Measurements from ENCODE around the gene PRR23A. TPM values are rescaled to one million over a fixed set of nuclear protein-coding genes. Genes with fewer than 3 reads are reported as not detected.
A peak's percentile ranks its signal among the peaks of the same experiment; 100 is the strongest.
"Not testable (repeated sequence)": the region's sequence is repeated elsewhere in the genome, so short reads cannot be mapped to it uniquely, and the experiment has no call there.

PRR23A gene
- total RNA-seq (not detected), polyA plus RNA-seq (not detected), total RNA-seq (0 to 0.09 (median 0) reads per million in 6 experiments)

DNA sequence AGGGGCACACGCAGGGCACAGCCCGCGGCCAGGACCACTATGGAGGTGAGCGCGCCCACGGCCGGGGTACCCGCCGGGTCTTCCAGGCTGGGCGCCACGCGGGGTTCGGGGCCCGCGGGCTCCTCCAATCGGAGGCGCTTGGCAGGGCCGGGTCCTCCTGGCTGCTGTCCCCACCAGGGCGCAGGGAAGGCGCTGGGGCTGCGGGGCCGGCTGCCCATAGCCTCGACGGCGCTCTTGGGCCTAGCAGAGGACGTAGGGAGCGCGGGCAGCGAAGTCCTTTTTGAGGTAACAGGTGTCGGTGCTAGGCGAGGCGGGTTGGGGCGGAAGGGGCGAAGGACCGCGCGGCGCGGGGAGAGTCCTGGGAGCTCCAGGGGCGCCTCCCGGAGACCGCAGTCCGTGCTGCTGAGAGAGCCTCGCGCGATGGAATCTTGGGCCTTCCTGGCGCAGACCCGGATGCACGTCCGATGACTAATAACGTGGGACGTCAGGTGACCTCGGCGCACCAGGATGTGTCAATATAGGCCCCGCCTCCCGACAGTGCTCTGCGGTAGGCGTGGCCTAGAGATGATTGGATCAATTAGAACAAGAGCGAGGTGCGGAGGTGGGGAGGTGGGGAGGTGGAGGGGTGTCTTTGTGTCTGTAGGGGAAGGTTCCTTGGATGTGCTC is at the start of gene PRR23A:
Gene PRR23A, minus strand, starts transcription at position 218 of the 666 bp plus-strand sequence. Its CDS starts 0 bp downstream, at position 218.
- POLR2A ChIA-PET, result no interaction called here
- ATAC-seq (no peak), DNase-seq (no peak)
- no peak within 1 kb of the TSS for H3K4me3 Mint-ChIP-seq
- H3K4me1 Mint-ChIP-seq, result no peaks in the 10 kb centered on the region
- peaks cover 2 to 15% (median 9%) of the 10 kb centered on the region in 5 donors for H3K27me3 Mint-ChIP-seq
- peaks cover 0 to 31% (median 2%) of the 10 kb centered on the region in 3 donors for H3K36me3 Mint-ChIP-seq
- peaks cover 0 to 61% (median 26%) of the 10 kb centered on the region in 9 donors for H3K9me3 Mint-ChIP-seq
- H3K27ac Mint-ChIP-seq, result peak within 1 kb of the TSS in 1 of 10 donors; percentile 49

DNA sequence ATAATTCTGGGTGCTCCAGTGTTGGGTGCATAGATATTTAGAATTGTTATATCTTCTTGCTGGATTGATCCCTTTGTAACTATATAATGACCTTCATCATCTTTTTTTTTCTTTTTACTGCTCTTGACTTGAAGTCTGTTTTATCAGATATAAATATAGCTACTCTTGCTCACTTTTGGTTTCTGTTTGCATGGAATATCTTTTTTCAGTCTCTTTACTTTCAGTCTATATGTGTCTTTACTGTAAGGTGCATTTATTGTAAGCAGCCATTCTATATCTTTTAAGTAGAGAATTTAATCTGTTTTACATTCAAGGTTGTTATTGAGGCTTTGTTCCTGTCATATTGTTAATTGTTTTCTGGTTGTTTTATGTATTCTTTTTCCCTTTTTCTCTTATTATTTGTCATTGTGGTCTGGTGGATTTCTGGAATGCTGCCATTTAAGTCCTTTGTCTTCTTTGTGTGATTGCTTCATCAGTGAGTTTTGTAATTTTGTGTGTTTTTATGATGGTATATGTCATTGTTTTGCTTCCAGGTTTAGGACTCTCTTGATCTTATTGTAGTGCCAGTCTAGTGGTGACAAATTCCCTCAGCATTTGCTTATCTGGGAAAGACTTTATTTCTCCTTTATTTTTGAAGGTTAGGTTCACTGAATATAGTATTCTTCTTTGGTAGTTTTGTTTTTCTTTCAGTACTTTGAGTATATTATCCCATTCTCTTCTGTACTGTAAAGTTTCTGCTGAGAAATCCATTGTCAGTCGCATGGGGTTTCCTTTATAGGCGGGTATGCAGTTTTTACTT is 46.9 kb upstream of the PRR23A start:
- peaks cover 0 to 6% (median 0%) of the 10 kb centered on the region in 5 donors for H3K27me3 Mint-ChIP-seq
- H3K4me3 Mint-ChIP-seq, result no peak overlapping the region
- no peaks in the 10 kb centered on the region for H3K4me1 Mint-ChIP-seq
- DNase-seq (no peak), ATAC-seq (no peak)
- no peak overlapping the region for H3K27ac Mint-ChIP-seq
- peaks cover 0 to 19% (median 3%) of the 10 kb centered on the region in 3 donors for H3K36me3 Mint-ChIP-seq
- POLR2A ChIA-PET, result no interaction called here
- H3K9me3 Mint-ChIP-seq, result peaks cover 20 to 49% (median 37%) of the 10 kb centered on the region in 9 donors

DNA sequence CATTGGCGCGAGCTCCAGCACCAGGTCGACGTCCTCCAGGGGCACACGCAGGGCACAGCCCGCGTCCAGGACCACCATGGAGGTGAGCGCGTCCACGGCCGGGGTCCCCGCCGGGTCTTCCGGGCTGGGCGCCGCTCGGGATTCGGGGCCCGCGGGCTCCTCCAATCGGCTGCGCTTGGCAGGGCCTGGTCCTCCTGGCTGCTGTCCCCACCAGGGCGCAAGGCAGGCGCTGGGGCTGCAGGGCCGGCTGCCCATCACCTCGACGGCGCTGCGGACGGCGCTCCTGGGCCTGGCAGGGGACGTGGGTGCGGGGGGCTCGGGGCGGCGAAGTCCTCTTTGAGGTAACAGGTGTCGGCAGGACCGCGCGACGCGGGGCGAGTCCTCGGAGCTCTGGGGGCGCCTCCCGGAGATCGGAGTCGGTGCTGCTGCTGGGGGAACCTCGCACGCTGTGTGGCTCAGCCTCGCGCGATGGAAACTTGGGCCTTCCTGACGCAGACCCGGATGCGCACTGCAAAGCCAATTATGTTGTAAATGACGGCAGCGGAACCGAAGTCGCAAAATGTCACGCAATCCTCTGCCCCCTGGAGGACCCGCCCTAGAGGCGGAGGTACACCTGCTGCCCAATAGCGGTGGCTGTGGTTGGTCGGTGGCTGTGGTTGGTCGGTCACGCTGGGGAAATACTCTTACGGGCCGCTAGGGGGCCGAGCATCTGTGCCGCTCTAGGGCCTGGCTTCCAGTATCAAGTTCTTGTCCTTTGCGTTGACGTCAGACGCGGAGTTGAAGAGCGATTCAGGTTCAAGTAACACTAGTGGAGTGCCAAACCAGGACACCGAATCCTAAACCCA is 38.5 kb upstream of the PRR23A start, which contains the start of gene PRR23C:
Gene PRR23C, minus strand, starts transcription at position 527 of the 845 bp plus-strand sequence. Its CDS starts 272 bp downstream, at position 255.
- peaks cover 0 to 21% (median 9%) of the 10 kb centered on the region in 9 donors for H3K9me3 Mint-ChIP-seq
- H3K27ac Mint-ChIP-seq, result no peak within 1 kb of the TSS
- no peak for DNase-seq
- no peaks in the 10 kb centered on the region for H3K4me1 Mint-ChIP-seq
- POLR2A ChIA-PET, result no interaction called here
- H3K36me3 Mint-ChIP-seq, result peaks cover 0 to 14% (median 0%) of the 10 kb centered on the region in 3 donors
- no peak for ATAC-seq
- H3K4me3 Mint-ChIP-seq, result no peak within 1 kb of the TSS
- H3K27me3 Mint-ChIP-seq, result peaks cover 0 to 30% (median 5%) of the 10 kb centered on the region in 5 donors

DNA sequence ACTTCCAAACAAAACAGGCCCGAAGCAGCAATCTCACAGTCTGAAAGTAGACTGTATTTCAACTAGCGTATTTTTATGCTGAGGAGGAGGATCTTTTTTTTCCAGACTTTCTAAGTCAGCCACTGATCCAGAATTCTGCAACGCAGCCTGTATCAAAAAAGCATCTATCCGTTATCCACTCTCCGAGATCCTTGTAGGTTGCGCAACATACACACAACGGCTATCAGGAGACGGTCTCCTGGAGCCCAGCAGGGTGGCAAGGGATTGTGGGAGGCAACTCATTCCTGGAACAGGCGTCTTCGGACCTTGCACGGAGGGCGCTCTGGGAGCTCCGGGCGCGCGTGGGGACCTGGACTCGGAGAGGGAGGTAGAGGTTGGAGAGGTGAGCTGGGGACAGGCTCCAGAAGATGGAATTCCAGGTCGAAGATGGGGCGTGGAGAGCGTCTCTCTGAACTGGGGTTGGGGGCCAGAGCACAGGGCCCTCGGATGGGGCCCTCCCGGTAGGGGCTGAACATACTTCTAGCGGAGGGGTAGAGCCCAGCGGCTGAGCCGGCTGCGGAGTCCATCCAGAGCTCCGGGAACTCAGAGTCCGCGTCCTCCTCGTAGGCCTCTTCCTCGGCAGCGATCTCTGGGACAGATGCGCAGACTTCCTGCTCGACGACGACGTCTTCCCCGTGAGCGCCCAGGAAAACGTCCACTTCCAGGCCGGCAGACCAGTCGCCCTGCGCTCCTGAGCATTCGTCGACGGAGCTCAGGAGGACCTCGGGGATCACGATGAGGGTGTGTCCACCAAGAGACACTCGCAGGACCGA is 37.7 kb upstream of the PRR23A start:
- no peaks in the 10 kb centered on the region for H3K4me1 Mint-ChIP-seq
- no peak overlapping the region for H3K4me3 Mint-ChIP-seq
- DNase-seq (no peak), ATAC-seq (no peak)
- POLR2A ChIA-PET, result no interaction called here
- peaks cover 0 to 21% (median 8%) of the 10 kb centered on the region in 9 donors for H3K9me3 Mint-ChIP-seq
- peaks cover 0 to 14% (median 0%) of the 10 kb centered on the region in 3 donors for H3K36me3 Mint-ChIP-seq
- H3K27ac Mint-ChIP-seq, result no peak overlapping the region
- peaks cover 0 to 36% (median 7%) of the 10 kb centered on the region in 5 donors for H3K27me3 Mint-ChIP-seq

DNA sequence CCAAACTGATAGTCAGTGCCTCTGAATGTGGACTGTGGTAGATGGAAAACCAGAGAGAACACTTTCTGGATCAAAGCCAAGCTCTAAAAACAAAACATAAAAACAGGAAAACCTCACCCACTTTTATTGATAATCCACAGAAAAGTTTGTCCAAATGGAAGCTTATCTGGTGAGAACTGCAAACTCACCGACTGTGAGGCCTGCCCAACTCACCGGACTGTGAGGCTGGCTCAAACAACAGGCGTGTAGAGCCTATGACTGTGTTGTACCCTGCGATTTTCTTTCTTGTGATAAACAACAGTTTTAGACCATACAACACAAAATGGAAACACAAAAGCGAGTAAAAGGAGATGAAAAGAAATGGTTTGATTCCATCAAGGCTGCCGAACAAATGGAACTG is 31.4 kb upstream of the PRR23A start:
- ATAC-seq (no peak), DNase-seq (no peak)
- peaks cover 3 to 57% (median 6%) of the 10 kb centered on the region in 5 donors for H3K27me3 Mint-ChIP-seq
- H3K4me1 Mint-ChIP-seq, result no peaks in the 10 kb centered on the region
- H3K27ac Mint-ChIP-seq, result no peak overlapping the region
- no peak overlapping the region for H3K4me3 Mint-ChIP-seq
- POLR2A ChIA-PET, result no interaction called here
- no peaks in the 10 kb centered on the region for H3K36me3 Mint-ChIP-seq
- H3K9me3 Mint-ChIP-seq, result peaks cover 0 to 7% (median 2%) of the 10 kb centered on the region in 9 donors

DNA sequence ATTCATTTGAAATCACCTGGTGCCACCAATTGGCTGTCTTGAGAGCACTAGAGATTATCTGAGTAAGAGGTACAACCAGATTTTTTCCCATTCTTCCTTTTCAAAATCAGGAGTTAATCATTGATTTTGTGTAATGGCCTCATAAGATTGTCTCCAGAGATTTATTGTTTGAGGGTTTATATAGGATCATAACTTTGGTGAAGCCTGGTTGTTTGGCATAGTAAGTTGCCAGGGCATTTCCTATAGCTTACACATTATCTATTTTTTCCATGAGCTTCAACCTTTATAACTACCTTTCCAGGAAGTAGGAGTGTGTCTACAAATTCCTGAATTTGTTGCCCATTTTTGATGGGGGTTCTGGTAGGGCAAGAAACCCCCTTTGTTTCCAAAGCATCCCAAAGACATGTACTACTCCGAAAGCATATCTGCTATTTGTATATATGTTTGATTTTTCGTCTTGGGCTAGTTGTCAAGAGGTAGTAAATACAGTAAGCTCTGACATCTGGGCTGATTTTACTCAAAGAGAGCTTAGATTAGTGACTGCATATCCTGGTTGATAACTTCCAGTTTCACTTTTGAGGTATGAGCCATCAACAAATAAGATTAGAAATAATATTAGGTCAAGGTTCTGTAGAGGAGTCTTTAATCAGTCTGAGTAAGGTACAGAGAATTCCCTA is 26.4 kb upstream of the PRR23A start:
- Mint-ChIP-seq H3K4me1 (no peaks in the 10 kb centered on the region), H3K9me3 (peaks cover 0 to 40% (median 19%) of the 10 kb centered on the region in 9 donors), H3K36me3 (peaks cover 0 to 18% (median 0%) of the 10 kb centered on the region in 3 donors), H3K4me3 (no peak overlapping the region), H3K27me3 (peaks cover 2 to 28% (median 6%) of the 10 kb centered on the region in 5 donors), H3K27ac (no peak overlapping the region)
- no peak for DNase-seq
- no peak for ATAC-seq
- POLR2A ChIA-PET, result no interaction called here

DNA sequence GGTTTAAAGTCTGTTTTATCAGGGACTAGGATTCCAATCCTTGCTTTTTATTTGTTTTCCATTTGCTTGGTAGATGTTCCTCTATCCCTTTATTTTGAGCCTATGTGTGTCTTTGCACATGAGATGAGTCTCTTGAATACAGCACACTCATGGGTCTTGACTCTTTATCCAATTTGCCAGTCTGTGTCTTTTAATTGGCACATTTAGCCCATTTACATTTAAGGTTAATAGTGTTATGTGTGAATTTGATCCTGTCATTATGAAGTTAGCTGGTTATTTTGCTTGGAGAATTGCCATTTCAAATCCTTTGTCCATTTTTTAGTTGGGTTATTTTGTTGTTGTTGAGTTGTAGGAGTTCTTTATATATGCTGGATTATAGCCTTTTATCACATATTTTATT is 24.5 kb upstream of the PRR23A start:
- H3K4me1 Mint-ChIP-seq, H3K4me3 Mint-ChIP-seq, DNase-seq, POLR2A ChIA-PET, ATAC-seq, H3K27ac Mint-ChIP-seq: not testable (repeated sequence)
- Mint-ChIP-seq H3K27me3 (peaks cover 2 to 12% (median 6%) of the 10 kb centered on the region in 5 donors), H3K36me3 (peaks cover 0 to 18% (median 0%) of the 10 kb centered on the region in 3 donors), H3K9me3 (peaks cover 0 to 40% (median 19%) of the 10 kb centered on the region in 9 donors)

DNA sequence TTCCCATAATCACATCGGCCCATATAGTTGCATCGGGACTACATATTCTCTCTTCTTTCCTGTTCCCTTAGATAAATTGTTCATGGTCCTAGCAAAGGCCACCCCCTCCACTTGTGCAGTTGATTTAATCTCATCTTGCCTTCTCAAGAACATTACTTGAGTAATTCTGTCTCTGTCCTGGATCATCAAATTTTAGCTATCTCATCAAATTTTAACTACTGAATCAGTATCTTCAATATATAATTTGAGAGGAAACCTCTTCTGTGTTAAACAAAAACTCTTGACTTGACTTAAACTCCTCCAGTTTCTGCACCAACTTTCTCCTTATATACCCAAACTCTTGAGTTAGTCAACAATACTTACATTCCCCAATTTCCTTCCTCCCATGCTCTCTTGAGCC is 18.9 kb upstream of the PRR23A start:
- ATAC-seq, result no peak
- H3K27me3 Mint-ChIP-seq, result peaks cover 0 to 6% (median 2%) of the 10 kb centered on the region in 5 donors

DNA sequence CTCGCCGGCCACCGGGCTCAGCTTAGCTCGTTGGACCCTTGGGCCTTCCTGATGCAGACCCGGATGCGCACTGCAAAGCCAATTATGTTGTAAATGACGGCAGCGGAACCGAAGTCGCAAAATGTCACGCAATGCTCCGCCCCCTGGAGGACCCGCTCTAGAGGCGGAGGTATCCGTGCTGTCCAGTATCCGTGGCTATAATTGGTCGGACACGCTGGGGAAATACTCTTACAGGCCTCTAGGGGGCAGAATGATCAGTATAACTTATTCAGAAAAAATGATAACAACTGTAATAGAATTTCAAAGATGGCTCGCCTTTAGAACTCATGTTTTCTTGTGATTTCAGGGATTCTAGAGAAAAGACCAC is 14.8 kb upstream of the PRR23A start, which contains the start of gene PRR23B:
Gene PRR23B, minus strand, starts transcription at position 59 of the 367 bp plus-strand sequence. CDS start 265 bp downstream, outside the sequence.
- Mint-ChIP-seq H3K27me3 (peaks cover 2 to 15% (median 6%) of the 10 kb centered on the region in 5 donors), H3K36me3 (peaks cover 0 to 6% (median 6%) of the 10 kb centered on the region in 3 donors), H3K4me3 (no peak within 1 kb of the TSS), H3K9me3 (peaks cover 0 to 22% (median 7%) of the 10 kb centered on the region in 9 donors), H3K4me1 (no peaks in the 10 kb centered on the region), H3K27ac (no peak within 1 kb of the TSS)
- POLR2A ChIA-PET, result no interaction called here
- DNase-seq, result no peak
- no peak for ATAC-seq

More for the DNA sequence above, 18.9 kb upstream of the PRR23A start:
- Mint-ChIP-seq H3K4me3 (no peak overlapping the region), H3K27ac (no peak overlapping the region), H3K36me3 (peaks cover 0 to 6% (median 0%) of the 10 kb centered on the region in 3 donors), H3K9me3 (peaks cover 0 to 21% (median 6%) of the 10 kb centered on the region in 9 donors), H3K4me1 (no peaks in the 10 kb centered on the region)
- POLR2A ChIA-PET, result no interaction called here
- DNase-seq, result no peak

DNA sequence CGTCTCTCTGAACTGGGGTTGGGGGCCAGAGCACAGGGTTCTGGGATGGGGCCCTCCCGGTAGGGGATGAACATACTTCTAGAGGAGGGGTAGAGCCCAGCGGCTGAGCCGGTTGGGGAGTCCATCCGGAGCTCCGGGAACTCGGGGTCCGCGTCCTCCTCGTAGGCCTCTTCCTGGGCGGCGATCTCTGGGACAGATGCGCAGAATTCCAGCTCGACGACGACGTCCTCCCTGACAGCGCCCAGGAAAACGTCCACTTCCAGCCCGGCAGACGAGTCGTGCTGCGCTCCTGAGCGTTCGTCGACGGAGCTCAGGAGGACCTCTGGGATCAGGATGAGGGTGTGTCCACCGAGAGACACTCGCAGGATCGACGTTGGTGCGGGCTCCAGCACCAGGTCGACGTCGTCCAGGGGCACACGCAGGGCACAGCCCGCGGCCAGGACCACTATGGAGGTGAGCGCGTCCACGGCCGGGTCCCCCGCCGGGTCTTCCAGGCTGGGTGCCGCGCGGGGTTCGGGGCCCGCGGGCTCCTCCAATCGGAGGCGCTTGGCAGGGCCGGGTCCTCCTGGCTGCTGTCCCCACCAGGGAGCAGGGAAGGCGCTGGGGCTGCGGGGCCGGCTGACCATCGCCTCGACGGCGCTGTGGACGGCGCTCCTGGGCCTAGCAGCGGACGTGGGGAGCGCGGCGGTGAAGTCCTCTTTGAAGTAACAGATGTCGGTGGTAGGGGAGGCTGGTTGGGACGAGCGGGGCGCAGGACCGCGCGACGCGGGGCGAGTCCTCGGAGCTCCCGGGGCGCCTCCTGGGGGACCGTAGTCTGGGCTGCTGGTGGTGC is 14.2 kb upstream of the PRR23A start:
- no peak for DNase-seq
- Mint-ChIP-seq H3K36me3 (peaks cover 0 to 6% (median 6%) of the 10 kb centered on the region in 3 donors), H3K27ac (no peak overlapping the region), H3K4me3 (no peak overlapping the region), H3K27me3 (peaks cover 2 to 15% (median 7%) of the 10 kb centered on the region in 5 donors), H3K4me1 (no peaks in the 10 kb centered on the region), H3K9me3 (peaks cover 0 to 22% (median 7%) of the 10 kb centered on the region in 9 donors)
- no peak for ATAC-seq
- POLR2A ChIA-PET, result no interaction called here

All from naive thymus-derived CD8-positive, alpha-beta T cell (primary cell).